Esophagus squamous epithelium (tissue), 5 donors: ENCODE results near the gene ZNF106. TPM values are rescaled to one million over a fixed set of nuclear protein-coding genes. Genes with fewer than 3 reads are reported as not detected.

Source experiments
- DNase-seq: peaks from one replicate; lab custom pipeline; 2025; lab: John Stamatoyannopoulos, UW
- H3K27ac ChIP-seq, 4 donors: fragments of 200-600 bp; sonication (generic); one replicate each; pipeline ENCODE4 v1.5.1; 2016 to 2019; ENCODE audit warnings: mild to moderate bottlenecking in 1 of 4
- H3K27me3 ChIP-seq, 4 donors: fragments of 200-600 bp; sonication (generic); 1 replicate in 3 of 4; 2 replicates in 1 of 4; pipeline versions ENCODE4 v1.5.1 to v1.6.0; 2017 to 2021; ENCODE audit warnings: antibody characterized with exemption in 1 of 4
- H3K36me3 ChIP-seq, 3 donors: fragments of 200-600 bp; sonication (generic); one replicate each; pipeline ENCODE4 v1.5.1; 2016 to 2019
- H3K4me1 ChIP-seq, 3 donors: fragments of 200-600 bp; sonication (generic); one replicate each; pipeline ENCODE4 v1.5.1; 2017 to 2019
- H3K4me3 ChIP-seq, 4 donors: fragments of 200-600 bp; sonication (generic); 1 replicate in 3 of 4; 2 replicates in 1 of 4; pipeline ENCODE4 v1.5.1; 2016 to 2019; ENCODE audit warnings: mild to moderate bottlenecking in 2 of 4, moderate library complexity in 1 of 4
- H3K9me3 ChIP-seq, 3 donors: fragments of 200-600 bp; sonication (generic); one replicate each; pipeline ENCODE4 v1.5.1; 2016 to 2019
- POLR2A ChIP-seq, 4 donors: fragments of 450-650 bp; IDR thresholded peaks; one replicate each; pipeline ENCODE4 v1.6.1; 2017; ENCODE audit warnings: antibody characterized with exemption in 4 of 4, mild to moderate bottlenecking in 4 of 4, moderate library complexity in 3 of 4
- WGBS, 2 donors: methylation state at CpG; one replicate each; pipeline ENCODE4 v1.1.5; 2018; 5-methylcytosine and 5-hydroxymethylcytosine counted together
- intact Hi-C: fragments of 100-400 bp; cut with DNase I; formaldehyde crosslinking; loops from one replicate; pipeline ENCODE4 v1.15.0; 2022
- total RNA-seq, 4 donors: library from RNA; depleted of rRNA; stranded (reverse); fragments of >200 nt; gene quantifications; one replicate each; pipeline ENCODE4 v1.1.0, GENCODE V29; 2016
- TF ChIP-seq, protein P1 (sequence below), 6 experiments: fragments of 450-650 bp in 4 of 6; fragments of 200-600 bp in 2 of 6; sonication (generic) in 2 of 6; IDR thresholded peaks; one replicate each; pipeline ENCODE4 v1.5.1; 2016 to 2019; ENCODE audit warnings: antibody characterized with exemption in 6 of 6, mild to moderate bottlenecking in 4 of 6, moderate library complexity in 4 of 6
- donor health status: DM: yes; HTN: yes; CAD: no.

Gene ZNF106
- total RNA-seq, 4 donors from 2014 or later, result 16.0 to 65.0 (median 33.8) TPM

DNA sequence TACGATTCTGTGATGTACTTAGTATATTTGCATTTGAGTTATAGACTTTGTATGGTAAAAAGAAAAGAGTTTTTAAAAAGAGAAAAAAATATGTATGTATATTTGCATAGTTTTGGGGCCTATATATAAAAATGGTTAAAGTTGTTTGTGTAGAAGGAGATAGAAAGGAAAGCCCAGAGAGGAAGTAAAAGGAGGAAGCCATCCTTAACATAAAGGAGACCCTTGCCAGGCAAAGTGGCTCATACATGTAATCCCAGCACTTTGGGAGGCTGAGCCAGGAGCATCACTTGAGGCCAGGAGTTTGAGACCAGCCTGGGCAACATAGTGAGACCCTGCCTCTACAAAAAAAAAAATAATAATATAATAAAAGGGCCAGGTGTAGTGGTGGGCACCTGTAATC is 12.9 kb upstream of the ZNF106 start:
- intact Hi-C loops, result no loop called here
- Histone ChIP-seq H3K36me3 (no peaks in the 10 kb centered on the region), H3K4me1 (peaks cover 0 to 43% (median 24%) of the 10 kb centered on the region in 3 donors), H3K9me3 (no peaks in the 10 kb centered on the region), H3K4me3 (no peak overlapping the region), H3K27me3 (no peaks in the 10 kb centered on the region), H3K27ac (no peak overlapping the region)
- TF ChIP-seq POLR2A (IDR thresholded peaks at IDR 0.05), result no peak
- TF ChIP-seq, protein P1, sequence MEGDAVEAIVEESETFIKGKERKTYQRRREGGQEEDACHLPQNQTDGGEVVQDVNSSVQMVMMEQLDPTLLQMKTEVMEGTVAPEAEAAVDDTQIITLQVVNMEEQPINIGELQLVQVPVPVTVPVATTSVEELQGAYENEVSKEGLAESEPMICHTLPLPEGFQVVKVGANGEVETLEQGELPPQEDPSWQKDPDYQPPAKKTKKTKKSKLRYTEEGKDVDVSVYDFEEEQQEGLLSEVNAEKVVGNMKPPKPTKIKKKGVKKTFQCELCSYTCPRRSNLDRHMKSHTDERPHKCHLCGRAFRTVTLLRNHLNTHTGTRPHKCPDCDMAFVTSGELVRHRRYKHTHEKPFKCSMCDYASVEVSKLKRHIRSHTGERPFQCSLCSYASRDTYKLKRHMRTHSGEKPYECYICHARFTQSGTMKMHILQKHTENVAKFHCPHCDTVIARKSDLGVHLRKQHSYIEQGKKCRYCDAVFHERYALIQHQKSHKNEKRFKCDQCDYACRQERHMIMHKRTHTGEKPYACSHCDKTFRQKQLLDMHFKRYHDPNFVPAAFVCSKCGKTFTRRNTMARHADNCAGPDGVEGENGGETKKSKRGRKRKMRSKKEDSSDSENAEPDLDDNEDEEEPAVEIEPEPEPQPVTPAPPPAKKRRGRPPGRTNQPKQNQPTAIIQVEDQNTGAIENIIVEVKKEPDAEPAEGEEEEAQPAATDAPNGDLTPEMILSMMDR (IDR thresholded peaks at IDR 0.05), result no peak
- no peak for DNase-seq
- 64 to 89% methylated on average over 1 of the region's 1 CpG for WGBS, 2 donors

DNA sequence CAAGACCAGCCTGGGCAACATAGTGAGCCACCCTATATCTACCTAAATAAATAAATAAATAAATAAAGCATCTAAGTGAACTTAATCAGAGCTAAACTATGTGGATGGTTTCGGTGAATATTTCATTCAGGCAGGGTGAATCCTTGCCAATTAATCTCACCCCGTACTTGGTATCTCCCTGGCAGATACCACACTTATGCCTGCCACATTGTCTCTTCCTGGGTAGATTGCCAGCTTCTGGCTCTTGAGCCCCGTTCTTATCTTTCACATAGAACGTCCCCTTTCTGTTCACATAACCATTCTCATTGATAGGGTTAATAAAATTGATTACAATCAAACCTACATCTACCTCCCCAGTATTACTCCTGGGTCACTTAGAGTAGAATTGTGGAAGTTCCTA is 11.5 kb upstream of the ZNF106 start:
- H3K27ac ChIP-seq, result no peak overlapping the region
- TF ChIP-seq POLR2A (IDR thresholded peaks at IDR 0.05), result no peak
- TF ChIP-seq, protein P1 (IDR thresholded peaks at IDR 0.05), result no peak
- intact Hi-C loops, result no loop called here

DNA sequence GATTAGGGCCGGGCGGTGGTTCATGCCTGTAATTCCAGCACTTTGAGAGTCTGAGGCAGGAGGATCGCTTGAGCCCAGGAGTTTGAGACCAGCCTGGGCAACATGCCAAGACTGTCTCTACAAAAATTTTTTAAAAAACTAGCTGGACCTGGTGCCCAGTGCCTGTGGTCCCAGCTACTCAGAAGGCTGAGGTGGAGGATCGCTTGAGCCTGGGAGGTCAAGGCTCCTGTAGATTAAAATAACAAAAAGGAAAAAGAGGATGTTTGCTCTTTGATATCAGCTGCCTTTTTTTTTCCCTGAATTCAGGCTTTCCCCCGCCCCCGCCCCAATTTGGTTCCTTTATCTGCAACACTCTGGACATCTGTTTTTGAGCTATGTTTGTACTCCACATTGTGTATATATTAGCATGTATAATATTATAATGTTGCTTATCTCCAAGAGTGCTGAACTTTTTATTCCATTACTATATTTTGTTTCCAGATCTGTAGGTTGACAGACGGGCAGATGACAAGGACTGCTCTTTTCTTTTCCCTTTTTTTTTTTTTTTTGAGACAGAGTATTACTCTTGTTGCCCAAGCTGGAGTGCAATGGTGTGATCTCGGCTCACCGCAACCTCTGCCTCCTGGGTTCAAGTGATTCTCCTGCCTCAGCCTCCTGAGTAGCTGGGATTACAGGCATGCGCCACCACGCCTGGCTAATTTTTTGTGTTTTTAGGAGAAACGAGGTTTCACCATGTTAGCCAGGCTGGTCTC is 9.1 kb upstream of the ZNF106 start:
- Histone ChIP-seq H3K4me1 (peaks cover 12 to 65% (median 46%) of the 10 kb centered on the region in 3 donors), H3K9me3 (no peaks in the 10 kb centered on the region), H3K36me3 (no peaks in the 10 kb centered on the region), H3K27ac (peak overlapping the region; percentile 15 to 61 (median 48)), H3K4me3 (no peak overlapping the region), H3K27me3 (no peaks in the 10 kb centered on the region)
- no peak for DNase-seq
- intact Hi-C loops, result no loop called here
- 77 to 84% methylated on average over 12 of the region's 12 CpGs for WGBS, 2 donors
- TF ChIP-seq, protein P1 (IDR thresholded peaks at IDR 0.05), result no peak
- TF ChIP-seq POLR2A (IDR thresholded peaks at IDR 0.05), result no peak

More for the DNA sequence above, 11.5 kb upstream of the ZNF106 start:
- 80 to 82% methylated on average over 4 of the region's 4 CpGs for WGBS, 2 donors
- Histone ChIP-seq H3K9me3 (no peaks in the 10 kb centered on the region), H3K27me3 (no peaks in the 10 kb centered on the region), H3K4me1 (peaks cover 6 to 57% (median 36%) of the 10 kb centered on the region in 3 donors), H3K36me3 (no peaks in the 10 kb centered on the region), H3K4me3 (no peak overlapping the region)
- DNase-seq, result no peak

DNA sequence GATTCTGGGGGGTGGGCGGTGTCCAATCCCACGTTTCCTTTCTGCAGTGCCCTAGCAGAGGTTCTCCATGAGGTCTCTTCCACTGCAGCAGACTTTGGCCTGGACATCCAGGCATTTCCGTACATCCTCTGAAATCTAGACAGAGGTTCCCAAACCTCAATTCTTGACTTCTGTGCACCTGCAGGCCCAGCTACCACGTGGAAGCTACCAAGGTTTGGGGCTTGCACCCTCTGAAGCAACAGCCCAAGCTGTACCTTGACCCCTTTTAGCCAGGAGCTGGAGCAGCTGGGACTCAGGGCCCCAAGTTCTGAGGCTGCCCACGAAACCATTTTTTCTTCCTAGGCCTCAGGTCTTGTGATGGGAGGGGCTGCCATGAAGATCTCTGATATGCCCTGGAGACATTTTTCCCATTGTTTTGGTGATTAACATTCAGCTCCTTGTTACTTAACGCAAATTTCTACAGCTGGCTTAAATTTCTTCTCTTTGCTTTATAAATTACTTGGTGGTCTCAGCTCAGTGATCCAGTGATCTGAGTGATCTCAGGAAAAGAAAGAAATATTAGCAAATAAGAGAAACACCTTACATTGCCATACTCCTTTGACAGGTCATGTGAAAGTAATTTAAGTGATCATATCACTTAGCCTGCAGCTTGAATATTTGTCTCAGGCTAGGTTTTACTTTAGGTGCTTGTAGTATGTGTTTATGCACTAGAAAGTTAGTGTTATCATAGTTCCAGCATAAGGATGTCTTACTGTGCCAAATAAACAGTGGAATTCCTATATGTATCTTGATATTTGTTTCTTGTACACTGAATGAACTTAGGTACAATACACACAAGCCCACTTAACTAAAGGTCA is 7.5 kb upstream of the ZNF106 start:
- H3K4me3 ChIP-seq, result no peak overlapping the region
- H3K27me3 ChIP-seq, result no peaks in the 10 kb centered on the region
- peak overlapping the region in 3 of 4 donors; percentile 55 to 61 (median 60) for H3K27ac ChIP-seq
- H3K4me1 ChIP-seq, result peaks cover 17 to 67% (median 48%) of the 10 kb centered on the region in 3 donors
- intact Hi-C loops, result no loop called here
- H3K9me3 ChIP-seq, result no peaks in the 10 kb centered on the region
- 56 to 71% methylated on average over 3 to 6 of the region's 6 CpGs for WGBS, 2 donors
- no peaks in the 10 kb centered on the region for H3K36me3 ChIP-seq
- TF ChIP-seq POLR2A (IDR thresholded peaks at IDR 0.05), result no peak
- TF ChIP-seq, protein P1 (IDR thresholded peaks at IDR 0.05), result no peak
- DNase-seq, result no peak
